Measurements from ENCODE around the gene EPN1.

EPN1 gene

GRCh38 chr19:55685776-55686175, 10.8 kb downstream of the EPN1 start:
- no peak for DNase-seq (ENCODE audit: low read depth)
- no peak for TF ChIP-seq CTCF (conservative IDR thresholded peaks at IDR 0.05; ENCODE audit: low read depth, low read length)
- H3K4me3 ChIP-seq (ENCODE audit: low read length) = no peak overlapping the region

- H3K4me3 ChIP-seq (ENCODE audit: low read length) = no peak overlapping the region
- DNase-seq (ENCODE audit: low read depth) = no peak
- TF ChIP-seq CTCF (conservative IDR thresholded peaks at IDR 0.05; ENCODE audit: low read depth, low read length) = no peak
Observed at GRCh38 chr19:55686311-55687050, 11.5 kb downstream of the EPN1 start.

GRCh38 chr19:55687281-55688201, 12.5 kb downstream of the EPN1 start:
- DNase-seq (ENCODE audit: low read depth) = no peak
- TF ChIP-seq CTCF (conservative IDR thresholded peaks at IDR 0.05; ENCODE audit: low read depth, low read length) = no peak
- no peak overlapping the region for H3K4me3 ChIP-seq (ENCODE audit: low read length)

GRCh38 chr19:55688422-55689218, 13.6 kb downstream of the EPN1 start:
- no peak for TF ChIP-seq CTCF (conservative IDR thresholded peaks at IDR 0.05; ENCODE audit: low read depth, low read length)
- no peak for DNase-seq (ENCODE audit: low read depth)
- no peak overlapping the region for H3K4me3 ChIP-seq (ENCODE audit: low read length)

GRCh38 chr19:55689411-55690108, 14.5 kb downstream of the EPN1 start:
- no peak for DNase-seq (ENCODE audit: low read depth)
- H3K4me3 ChIP-seq (ENCODE audit: low read length) = no peak overlapping the region
- no peak for TF ChIP-seq CTCF (conservative IDR thresholded peaks at IDR 0.05; ENCODE audit: low read depth, low read length)

- no peak overlapping the region for H3K4me3 ChIP-seq (ENCODE audit: low read length)
- TF ChIP-seq CTCF (conservative IDR thresholded peaks at IDR 0.05; ENCODE audit: low read depth, low read length) = no peak
- DNase-seq (ENCODE audit: low read depth) = no peak
Observed at GRCh38 chr19:55690109-55690768, 15.2 kb downstream of the EPN1 start.

Data from retinal pigment epithelial cell (primary cell).